Jurkat, Clone E6-1 (cell line): Measurements from ENCODE around the gene SRGAP3.

Experiments used
- DNase-seq: peaks from one replicate; pipeline ENCODE4 v3.0.0-alpha.2; 2011; ENCODE audit warnings: low read depth, low spot score
- H3K4me3 ChIP-seq: 2 replicates; pipeline ENCODE4 v1.5.1; 2011; ENCODE audit warnings: mild to moderate bottlenecking, low read length, control low read depth, moderate library complexity

The SRGAP3 gene

DNA sequence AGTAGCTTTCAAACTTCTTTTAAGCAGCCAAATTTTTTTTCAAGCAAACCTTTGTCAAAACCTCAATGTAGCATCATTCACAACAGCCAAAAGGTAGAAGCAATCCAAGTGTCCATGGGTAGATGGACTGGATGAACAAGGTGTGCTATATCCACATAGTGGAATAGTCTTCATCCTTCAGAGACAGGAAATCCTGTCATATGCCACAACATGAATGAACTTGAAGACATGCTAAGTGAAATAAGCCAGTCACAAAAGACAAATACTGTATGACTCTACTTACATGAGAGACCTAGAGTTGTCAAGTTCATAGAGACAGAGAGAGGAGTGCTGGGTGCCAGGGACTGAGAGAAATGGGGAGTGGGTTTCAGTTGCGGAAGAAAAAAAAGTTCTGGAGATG lies 87.6 kb downstream of the SRGAP3 start:
- no peak overlapping the region for H3K4me3 ChIP-seq
- no peak for DNase-seq

DNA sequence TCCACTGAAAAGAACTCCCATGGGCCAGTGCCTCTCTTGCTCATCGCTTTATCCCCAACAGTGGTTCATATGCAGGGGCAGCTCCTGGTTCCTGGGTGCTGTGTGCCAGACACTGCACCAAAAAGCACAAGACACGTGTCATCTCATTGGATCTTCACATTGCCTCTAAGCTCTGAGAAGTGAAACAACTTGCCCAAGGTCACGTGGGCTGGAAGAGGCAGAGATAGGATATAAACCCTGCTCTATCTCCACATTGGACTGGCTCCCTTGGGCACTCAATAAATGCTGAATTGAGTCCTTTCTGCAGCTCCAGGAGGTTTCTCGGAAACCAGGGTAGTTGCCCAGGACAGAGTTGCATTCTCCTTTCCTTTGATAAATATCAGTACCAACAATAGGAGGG lies 88.1 kb downstream of the SRGAP3 start:
- no peak overlapping the region for H3K4me3 ChIP-seq
- no peak for DNase-seq

DNA sequence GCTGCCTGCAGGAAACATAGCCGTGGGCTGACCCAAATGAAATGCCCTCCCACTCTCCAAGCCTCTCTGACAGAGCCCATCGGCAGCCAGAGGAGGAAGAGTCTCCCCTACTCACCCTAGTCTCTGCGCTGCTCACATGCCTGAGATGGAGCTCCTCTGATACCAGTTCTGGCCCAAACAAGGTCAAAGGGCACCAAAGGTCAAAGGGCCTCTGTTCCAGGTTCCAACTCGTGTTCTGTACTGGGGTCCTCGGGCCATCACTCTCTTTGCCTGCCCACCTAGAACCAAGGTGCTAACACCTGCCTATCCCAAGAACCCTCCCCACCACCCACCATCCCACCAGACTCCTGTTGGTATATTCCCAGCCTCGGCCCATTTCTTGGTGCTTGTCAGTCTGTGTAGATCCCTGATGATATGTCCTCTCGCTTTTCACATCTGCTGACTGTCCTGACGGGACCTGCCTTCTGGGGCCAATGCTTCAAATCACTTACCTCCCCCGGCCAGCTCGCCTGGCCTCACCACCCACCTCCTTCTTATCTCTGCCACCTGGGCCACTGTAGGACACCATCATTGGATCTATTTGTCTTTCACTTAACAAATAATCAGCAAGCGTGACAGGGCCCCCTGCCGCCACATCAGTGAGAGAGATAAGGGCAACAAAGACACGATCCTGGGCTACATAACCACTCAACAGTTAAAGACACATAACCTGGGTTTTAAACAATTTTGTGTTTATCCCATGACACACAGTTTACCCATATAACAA lies 90.4 kb downstream of the SRGAP3 start:
- no peak overlapping the region for H3K4me3 ChIP-seq
- DNase-seq, result no peak

DNA sequence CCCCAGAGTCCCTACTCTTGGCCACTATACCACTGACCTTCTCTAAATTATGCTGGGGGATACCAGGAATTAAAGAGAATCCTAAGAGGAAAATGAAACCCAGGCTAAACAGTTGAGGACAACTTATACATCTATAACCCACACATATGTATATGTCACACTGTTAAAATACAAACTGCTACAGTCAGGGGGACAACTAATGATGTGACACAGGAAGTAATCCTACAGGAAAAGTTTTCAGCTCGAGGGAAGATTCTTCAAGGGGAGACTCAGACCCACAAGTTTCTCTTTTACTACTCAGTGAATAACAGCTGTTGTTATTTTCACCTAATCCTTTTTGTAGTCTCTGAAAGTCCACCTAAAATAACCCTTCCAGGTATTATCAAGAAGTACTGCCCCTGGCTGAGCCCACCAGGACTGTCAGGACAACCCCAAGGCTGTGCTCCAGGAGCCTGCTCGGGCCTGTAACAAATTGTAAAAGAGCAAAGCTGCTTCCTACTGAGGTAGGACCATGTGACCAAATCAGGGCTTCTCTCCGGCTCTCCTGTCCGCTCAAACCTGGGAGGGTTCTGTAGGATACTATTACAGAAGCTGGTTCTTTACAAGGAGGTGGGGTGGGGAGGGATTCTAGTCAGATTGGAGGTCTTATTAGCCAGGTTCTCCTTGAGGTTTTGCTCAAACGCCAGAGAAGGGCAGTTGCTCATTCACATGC lies 91.6 kb downstream of the SRGAP3 start:
- no peak overlapping the region for H3K4me3 ChIP-seq
- DNase-seq, result no peak

DNA sequence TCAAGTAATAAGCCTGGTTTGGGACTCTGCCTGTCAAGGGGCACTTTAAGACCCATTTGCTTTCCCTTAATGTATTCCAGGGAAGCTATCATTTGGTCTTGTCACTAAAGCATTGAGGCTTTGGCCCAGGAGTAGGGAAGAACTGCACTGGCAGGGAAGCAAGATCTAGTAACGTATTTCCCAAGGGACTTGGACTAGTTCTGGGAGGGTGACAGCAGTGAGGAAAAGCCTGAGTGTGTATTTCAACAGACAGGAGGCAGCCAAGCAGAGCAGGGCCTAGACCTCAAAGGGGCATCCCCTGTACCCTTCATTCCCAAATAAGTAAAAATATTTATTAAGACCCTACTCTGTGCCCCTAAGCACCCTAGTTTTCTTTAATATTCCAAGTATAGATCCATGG lies 92.8 kb downstream of the SRGAP3 start:
- DNase-seq, result no peak
- no peak overlapping the region for H3K4me3 ChIP-seq

DNA sequence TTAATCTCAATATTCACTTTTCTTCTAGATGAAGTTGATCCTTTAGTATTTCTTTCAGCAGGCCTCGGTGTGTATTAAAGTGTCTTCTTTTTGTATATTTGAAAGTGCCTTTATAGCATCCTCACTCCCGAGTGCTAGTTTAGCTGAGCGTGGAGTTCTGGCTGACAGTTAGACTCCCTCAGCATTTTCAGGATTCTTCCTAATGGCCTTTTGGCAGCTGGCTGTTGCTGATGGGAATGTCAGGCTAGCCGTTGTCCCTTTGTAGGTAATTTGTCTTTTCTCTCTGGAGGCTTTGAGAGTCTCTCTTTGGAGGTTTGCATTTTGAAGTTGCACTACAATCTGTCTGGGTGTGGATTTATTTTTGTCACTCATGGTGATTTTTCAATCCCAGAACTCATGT lies 94.4 kb downstream of the SRGAP3 start:
- DNase-seq, result no peak
- no peak overlapping the region for H3K4me3 ChIP-seq

DNA sequence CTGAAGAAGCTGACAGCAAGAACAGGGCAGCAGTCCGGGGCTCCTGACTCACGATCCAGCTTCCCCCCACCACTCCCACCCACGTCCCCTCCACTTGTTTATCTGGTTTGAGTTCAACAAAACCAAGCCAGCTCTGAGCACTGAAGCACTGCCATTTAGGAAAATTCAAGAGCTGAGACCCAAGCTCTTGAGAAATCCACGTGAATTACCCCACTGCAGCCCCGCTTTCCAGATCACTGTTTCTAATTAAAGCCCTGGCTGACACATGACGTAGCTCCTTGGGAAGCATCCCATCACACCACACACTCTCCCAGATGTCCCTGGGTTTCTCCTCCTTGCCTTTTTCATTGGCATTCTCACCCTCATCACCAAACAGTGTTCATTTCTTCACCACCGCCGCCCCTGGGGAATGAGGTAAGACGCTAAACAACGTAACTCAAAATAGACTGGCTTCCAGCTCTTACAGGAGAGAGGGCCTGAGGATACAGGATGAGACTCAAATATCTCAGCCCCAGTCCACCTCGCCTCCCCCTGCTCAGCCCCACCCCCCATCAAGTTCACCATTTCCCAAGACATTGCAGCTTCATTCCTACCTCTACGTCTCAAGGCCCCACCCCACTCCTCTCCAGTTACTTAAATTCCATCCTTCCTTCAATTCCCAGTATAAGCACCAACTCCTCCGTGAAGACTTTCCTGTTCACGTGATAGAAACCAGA lies 95.4 kb downstream of the SRGAP3 start:
- DNase-seq, result no peak
- H3K4me3 ChIP-seq, result no peak overlapping the region

DNA sequence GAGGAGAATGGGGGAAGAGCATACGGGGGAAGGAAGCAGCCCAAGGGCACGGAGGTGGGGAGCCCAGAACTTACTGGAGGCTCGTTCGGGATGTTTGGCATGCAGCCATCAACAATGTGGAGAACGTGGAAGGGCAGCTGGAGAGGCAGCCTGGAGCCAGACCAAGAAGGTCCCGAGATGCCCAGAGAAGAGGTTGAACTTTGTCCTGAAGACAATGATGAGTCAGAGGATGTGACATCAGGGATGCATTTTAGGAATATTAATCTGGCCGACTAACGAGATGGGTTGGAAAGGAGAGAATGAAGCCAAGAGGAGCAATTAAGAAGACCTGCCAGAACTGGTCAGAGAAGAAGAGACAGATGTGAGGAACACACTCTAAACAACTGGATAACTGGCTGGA lies 98.2 kb downstream of the SRGAP3 start:
- no peak overlapping the region for H3K4me3 ChIP-seq

DNA sequence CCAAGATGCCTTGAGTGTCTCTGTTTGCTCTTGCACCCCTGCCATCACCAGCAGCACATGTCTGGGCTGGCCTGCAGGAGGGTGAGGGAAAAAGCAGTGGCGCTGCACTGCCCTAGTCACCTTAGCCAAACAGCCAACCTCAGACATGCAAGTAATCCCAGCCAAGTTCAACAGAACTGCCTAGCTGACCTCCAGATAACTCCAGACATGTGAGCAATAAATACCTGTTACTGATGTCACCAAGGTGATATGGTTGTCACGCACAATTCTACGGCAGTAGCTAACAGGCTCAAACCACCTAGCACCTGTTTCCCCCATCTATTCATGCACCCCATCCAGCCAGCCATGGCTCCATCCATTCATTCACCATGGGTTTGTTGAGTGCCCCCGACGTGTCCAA lies 99.9 kb downstream of the SRGAP3 start:
- no peak for DNase-seq

More for the DNA sequence above, 98.2 kb downstream of the SRGAP3 start:
- DNase-seq, result no peak

DNA sequence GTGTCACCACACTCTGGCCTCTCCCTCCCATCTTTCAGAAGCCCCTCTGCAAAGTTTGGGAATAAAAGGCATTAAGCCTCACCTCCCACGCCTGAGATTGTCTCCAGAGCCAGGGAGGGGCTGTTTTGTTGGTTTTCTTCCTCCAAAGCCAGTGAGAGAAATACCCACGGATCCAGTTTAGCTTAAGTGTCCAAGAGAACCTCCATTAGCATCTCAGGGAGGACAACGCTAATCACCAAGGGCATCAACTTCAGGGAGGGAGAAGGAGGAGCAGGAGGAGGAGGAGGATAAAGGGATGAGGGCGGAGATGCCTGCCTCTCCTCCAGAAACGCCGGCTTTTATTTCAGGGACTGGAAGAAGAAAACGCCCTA lies 101.6 kb downstream of the SRGAP3 start:
- no peak overlapping the region for H3K4me3 ChIP-seq
- no peak for DNase-seq

More for the DNA sequence above, 99.9 kb downstream of the SRGAP3 start:
- H3K4me3 ChIP-seq, result no peak overlapping the region

DNA sequence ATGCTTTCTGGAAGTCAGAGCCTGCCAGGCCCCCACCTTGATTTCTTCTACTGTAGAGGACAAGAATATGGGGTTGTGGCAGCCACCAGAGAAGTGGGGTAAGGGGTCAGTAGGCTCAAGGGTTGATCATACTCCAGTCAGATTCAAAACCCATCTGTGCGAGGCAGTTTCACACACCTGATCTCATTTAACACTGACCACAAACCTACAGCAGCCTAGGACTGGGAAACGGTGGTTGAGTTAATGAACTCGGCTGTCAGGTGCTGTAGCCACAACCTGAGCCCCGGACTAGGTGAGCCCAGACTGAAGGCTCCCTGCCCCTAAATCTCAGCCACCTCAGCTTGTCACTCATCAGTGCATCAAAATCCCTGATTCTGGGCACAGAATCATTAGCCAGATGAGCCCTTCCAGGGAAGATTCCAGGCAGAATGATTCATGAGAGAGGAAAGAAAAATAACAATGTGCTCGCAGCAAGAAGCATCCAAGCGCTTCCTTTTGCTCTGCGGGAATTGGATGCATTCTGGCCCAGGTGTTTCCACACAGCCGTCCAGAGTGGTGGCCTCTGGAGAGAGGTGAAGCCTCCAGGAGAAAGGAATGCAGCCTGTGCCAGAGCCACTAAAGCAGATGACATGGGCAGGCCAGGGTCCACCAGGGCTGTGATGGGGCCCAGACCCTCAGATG lies 102.1 kb downstream of the SRGAP3 start:
- peak; percentile 30 for DNase-seq
- no peak overlapping the region for H3K4me3 ChIP-seq

DNA sequence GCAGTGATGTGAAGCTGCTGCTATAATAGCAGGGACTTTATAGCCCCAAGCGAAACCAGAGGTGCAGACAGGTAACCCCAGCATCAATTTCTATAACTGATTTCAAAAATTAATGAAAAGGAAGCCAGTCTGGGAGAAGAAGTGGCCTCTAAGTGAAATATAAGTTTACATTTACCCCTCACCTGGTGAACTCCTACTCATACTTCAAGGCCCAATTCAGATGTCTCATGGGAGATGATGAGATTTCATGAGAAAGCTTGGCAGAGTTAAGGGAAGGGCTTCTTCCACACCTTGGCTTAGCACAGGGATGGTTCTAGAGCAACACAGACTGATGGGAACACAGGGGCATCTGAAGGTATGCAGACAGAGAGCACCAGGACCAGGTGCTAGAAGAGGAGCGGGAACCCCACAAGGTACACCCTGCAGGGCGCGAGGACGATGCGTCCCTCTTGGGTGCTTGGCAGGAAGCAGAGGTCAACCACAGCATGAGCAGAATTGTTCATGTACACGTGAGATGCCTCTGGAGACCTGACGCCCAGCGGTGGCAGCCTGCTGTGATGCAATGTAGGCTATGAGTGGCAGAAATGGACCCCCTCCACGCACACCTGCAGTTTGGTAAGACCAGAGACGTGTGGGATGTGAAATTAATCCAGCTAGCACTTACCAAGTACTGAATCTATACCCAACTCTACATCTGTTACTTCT lies 102.9 kb downstream of the SRGAP3 start:
- H3K4me3 ChIP-seq, result no peak overlapping the region
- peak; percentile 82 for DNase-seq

DNA sequence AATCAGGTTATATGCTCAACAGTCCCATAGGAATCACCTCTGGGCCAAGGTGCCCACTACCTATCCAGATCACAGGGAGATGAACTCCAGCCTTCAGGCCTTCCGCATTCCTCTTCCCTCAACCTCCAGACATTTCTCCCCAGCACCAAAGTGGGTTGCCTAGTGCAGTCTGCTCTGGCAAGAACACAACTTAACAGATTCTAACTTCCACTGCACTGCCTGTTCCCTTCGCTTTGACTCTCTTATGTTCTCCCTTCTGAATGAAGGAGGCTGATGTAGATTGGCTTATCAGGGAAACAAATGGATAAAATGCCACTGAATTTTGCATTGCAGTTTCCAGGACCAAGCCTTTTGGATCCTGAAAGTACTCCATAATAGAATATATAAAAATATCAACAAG lies 106.3 kb downstream of the SRGAP3 start:
- no peak overlapping the region for H3K4me3 ChIP-seq
- no peak for DNase-seq

DNA sequence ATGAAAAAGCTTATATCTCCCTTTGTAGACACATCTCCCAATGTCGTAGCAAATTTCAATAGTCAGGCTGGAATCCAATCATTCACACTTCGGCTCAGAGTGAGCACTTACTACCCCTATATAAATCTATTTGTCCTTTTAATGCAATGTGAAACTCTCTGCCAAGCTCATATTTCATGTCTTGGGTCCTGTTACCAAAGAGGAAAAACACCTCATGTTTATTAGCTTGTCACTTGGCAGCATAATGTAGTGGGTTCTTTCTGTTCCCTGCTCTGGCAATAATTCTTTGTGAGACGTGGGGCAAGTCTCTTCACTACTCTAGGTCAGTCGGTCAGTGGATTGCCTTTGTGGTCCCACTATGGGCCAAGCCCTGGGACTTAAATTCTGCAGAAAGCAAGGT lies 107.1 kb downstream of the SRGAP3 start:
- DNase-seq, result no peak
- H3K4me3 ChIP-seq, result no peak overlapping the region

DNA sequence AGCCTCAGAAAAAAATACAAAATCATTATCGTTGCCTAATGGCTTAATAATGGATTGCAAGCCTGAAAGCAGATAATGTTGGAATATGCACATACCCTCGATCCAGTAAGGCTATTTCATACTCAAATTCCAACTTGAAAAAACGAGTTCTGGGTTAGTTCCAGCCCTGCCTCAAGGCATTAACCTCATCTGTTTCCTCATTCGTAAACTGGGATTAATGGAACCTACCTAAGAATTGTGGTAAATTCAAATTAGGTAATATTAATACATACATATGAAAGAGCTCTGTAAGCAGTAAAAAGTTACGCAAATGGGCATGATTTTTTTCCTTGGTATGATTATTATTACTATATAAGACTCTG lies 107.5 kb downstream of the SRGAP3 start:
- no peak overlapping the region for H3K4me3 ChIP-seq
- DNase-seq, result no peak

DNA sequence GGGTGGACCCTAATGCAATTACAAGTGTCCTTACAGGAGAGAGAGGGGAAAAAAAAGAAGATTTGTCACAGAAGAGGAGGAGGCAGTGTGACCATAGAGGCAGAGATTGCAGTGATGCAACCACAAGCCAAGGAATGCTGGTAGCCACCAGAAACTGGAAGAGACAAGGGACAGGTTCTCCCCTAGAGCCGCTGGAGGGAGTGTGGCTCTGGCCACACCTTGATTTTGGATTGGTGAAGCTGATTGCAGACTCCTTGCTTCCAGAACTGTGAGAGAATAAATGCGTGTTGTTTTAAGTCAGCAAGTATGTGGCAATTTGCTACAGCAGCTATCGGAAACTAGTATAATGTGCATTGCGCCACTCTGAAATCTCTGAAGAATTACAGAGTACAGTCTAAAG lies 110.1 kb downstream of the SRGAP3 start:
- DNase-seq, result no peak
- H3K4me3 ChIP-seq, result no peak overlapping the region

DNA sequence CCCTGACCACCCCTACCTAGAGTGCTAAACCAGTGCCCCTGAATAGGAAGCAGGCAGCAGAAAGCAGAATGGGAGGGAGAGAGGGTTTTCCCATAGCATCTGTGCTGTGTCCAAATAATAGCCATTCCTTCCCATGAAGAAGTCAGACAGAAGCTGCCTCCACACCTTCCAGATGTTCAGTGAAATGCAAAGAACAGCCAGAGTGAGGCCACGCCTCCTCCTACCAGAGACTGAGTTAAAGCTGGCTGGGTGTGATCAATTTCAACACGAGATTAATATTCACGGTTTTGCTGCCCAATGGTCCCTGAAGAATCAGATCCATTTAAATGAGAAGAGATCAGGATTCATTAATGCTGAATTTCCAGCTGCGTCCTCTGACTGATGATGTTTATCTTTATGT lies 111.8 kb downstream of the SRGAP3 start:
- no peak for DNase-seq
- no peak overlapping the region for H3K4me3 ChIP-seq

DNA sequence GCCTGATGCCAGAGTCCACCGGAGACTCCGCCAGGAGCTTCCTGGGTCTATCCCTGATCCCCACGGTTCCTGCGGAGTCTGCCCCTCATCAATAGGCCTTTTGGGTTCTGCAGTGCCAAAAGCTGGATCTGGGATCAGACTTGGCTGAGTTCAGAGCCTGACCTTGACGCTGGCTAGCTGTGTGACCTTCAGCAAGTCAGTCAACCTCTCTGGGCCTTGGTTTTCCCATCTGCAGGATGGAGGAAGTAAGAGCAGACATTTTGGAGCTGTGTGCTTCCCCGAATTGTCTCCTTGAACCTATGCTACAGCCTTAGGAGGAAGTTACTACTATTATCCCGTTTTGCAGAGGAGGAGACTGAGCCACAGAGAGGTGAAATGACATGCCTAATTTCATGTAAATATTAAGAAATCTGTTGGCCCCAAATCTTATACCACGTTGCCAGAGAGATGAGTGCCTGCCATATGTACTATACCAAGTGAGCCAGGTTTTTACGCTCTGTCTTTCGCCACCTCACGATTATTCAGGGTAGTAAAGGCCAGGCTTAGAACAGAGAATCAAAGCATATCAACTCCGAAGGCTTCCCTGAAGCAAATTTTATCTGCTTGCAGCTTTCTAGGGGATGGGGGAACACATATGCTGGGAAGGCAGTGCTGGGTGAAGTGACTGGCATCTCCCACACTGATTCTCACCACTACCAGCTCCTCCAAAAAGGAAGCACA lies 112.5 kb downstream of the SRGAP3 start:
- H3K4me3 ChIP-seq, result no peak overlapping the region
- DNase-seq, result no peak
